Measurements from ENCODE around the gene STAT5A.

GRCh38 chr17:42294469-42295398 is 6.4 kb downstream of the STAT5A start:
- TF ChIP-seq CTCF (IDR thresholded peaks at IDR 0.05) (no peak), POLR2A (IDR thresholded peaks at IDR 0.05) (no peak)
